ENCODE results near the gene KCNQ1.
"Not testable (repeated sequence)": the region's sequence is repeated elsewhere in the genome, so short reads cannot be mapped to it uniquely, and the experiment has no call there.

KCNQ1 gene

DNA sequence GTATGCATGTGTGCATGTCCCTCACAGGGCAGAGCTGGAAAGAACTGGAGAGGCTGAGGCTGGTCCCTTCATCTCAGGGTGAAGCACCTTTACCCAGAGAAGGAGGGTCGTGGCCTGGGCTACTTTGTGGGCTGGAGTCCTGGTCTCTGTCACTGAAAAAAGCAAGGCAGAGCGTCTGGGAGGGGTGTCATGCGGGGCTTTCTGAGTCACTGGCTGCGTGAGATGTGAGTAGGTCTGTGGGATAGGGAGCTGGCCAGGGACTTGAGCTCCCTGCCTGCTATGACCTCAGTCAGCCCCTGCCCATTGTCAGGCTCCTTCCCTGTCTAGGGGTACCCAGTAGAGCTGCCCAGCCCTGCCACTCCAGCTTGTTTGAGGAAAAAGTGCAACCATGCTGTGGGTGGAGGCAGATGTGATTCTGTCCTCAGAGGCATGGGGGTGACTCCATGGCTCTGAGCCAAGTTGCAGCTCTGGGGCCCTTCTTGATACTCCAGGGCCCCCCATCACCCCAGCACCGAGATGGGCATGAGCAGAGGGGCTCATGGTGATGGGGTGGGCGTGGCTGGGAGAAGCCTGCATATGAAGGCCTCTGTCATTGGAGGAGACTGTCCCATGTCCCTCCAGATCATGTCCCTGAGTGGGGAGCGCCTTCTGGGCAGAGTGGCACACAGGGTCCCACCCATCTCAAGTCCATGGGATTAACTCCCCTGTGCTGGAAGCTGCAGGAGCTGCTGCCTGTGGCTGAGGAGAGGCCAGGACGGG is 27.8 kb downstream of the KCNQ1 start:
- no peak for DNase-seq (ENCODE audit: low read depth in 2 of 2)

DNA sequence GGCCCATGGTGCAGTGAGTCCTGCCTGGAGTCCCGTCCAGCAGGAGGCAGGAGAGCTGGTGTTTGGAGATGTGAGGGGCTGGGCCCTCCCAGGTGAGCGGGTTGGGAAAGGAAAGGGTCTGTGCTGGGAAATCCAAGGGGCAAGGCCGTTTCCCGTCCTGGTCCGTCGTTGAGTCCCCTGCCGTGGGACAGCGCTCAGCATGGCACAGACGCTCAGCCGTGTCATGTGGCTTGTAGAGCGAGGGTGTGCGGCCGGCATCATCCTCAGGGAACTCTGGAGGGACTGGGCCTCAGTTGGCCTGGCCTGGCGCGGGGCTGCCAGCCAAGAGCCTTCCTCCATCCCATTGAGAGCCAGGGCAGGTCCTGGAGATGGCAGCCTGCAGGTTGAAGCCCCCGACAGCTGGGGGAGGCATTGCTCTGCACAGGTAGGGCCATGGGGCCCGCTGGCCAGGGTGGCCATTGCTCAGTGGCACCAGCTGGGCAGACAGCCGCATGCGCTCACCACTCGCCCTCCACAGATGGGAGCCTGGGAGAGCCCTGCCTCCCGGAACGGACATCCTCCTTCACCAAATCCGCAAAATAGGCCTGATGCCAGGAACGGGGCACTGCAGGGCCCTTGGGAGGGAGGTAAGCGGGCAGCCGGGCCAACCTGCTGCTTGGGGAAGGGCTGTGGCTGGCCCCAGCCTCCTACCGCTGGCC is 28.7 kb downstream of the KCNQ1 start:
- no peak for DNase-seq (ENCODE audit: low read depth in 2 of 2)

DNA sequence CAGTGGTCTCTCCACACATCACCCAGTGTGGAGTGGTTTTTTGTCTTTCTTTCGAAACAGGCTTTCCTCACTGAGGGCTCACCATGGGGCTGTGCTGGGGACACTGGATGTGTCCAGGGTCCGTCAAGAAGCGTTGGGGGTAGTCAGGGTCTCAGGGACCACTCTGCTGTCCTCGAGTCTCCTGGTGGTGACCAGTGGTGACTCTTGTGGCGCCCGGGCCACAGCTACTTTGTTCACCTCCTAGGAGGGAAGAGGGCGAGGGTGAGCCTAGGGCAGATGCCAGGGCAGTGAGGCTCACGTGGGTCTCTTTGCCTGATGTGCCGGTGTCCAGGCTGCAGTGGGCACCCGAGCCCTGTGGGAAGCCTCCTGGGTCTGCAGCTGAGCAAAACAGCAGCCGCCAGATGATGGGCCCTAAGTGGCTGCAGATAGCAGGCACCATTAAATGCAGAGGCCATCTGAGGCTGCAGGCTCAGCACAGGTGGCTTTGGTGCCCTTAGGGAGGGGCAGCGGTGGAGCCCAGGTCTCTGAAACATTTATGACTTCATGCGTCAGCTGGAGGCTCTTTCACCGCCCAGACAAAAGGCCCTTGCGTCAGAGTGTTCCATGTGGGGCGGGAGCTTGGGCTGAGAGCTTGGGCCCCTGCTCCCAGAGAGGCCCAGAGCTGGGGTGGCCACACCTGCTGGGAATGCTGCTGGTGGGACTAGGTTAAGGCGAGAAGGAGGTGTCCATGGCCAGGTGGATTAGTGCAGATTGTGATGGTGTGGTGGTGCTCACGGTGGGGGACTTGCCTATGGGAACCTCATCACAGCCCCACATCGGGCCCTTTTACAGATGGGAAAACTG is 29.5 kb downstream of the KCNQ1 start:
- no peak for DNase-seq (ENCODE audit: low read depth in 2 of 2)

DNA sequence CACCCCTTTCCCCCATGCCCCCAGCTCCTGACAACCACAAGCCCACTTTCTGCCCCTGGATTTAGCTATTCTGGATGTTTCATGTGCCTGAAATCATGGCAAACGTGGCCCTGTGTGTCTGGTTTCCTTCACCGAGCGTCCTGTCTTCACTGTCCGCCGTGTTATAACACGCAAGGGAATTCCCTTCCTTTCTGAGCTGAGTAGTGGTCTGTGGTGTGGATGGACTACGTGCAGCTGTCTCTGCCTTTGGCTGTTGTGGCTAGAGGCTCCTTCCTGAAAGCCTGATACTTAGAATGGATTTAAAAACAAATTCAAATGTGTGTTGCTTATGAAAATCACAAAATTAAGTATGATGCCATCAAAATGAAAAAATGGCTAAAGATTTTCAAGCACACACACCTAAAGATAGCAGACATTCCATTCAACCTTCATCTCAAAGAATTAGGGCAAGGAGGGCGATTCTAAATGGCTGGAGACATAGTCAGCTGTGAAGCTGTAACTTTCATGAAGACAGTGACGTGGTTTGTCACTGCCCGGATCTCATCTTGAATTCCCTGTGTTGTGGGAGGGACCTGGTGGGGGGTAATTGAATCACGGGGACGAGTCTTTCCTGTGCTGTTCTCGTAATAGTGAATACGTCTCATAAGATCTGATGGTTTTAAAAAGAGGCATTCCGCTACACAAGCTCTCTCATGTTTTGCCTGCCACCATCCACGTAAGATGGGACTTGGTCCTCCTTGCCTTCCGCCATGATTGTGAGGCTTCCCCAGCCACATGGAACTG is 30.5 kb downstream of the KCNQ1 start:
- no peak for DNase-seq (ENCODE audit: low read depth in 2 of 2)

DNA sequence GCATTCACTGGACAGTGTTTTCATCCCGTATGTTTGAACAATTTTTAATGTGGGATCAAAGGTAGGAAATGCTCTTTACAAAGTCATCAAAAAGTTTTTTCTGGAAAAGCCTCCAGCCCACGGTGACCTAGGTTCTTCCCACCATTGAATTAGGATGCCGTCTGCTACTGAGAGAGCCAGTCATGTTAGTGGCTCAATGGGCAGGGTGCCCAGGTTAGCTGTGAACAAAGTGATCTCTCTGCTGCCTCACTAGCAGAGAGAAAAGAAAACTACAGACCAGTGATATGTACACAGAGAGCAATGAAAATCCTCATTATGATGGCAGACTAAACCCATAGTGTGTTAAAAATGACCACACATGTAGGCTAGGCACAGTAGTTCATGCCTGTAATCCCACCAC is 32.4 kb downstream of the KCNQ1 start:
- DNase-seq (ENCODE audit: low read depth in 2 of 2), result no peak

DNA sequence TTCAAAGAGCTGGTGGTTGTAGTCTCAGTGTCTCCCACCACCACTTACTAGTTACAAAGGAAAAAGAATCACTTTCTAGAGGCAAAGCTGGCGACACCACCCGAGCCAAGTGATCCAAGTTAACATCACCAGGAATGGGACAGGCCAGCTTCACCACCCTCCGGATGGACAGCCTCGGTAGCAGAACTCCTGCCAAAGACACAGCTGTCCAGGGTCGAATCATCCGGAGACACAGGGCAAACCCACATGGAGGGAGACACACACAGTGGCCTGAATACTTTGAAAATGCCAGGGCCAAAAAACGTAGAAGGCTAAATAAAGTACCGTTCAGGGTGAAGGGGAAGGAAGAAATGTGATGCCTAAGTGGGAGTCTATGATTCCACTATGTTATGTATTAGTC is 33.1 kb downstream of the KCNQ1 start:
- no peak for DNase-seq (ENCODE audit: low read depth in 2 of 2)

DNA sequence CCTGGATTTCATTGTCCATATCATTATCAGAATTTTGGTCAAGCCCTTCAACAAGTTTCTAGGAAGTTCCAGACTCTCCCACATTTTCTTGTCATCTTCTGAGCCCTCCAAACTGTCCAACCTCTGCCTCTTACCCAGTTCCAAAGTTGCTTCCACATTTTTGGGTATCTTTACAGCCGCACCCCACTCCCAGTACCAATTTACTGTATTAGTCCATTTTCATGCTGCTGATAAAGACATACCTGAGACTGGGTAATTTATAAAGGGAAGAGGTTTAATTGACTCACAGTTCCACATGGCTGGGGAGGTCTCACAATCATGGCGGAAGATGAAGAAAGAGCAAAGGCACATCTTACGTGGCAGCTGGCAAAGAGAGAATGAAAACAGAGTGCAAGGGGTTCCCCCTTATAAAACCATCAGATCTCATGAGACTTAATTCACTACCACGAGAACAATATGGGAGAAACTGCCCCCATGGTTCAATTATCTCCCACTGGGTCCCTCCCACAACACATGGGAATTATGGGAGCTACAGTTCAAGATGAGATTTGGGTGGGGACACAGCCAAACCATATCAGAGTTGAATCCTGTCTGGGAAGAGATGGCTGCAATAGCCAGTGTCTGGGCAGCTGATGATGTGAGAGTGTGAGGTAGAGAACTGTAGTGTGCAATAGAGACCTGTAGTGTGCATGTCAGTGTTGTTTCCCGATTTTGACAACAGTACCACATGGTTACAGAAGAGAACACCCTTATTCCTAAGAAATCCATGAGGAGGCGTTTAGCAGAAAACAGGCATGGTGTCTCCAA is 35.5 kb downstream of the KCNQ1 start:
- not testable (repeated sequence) for DNase-seq (ENCODE audit: low read depth in 2 of 2)

DNA sequence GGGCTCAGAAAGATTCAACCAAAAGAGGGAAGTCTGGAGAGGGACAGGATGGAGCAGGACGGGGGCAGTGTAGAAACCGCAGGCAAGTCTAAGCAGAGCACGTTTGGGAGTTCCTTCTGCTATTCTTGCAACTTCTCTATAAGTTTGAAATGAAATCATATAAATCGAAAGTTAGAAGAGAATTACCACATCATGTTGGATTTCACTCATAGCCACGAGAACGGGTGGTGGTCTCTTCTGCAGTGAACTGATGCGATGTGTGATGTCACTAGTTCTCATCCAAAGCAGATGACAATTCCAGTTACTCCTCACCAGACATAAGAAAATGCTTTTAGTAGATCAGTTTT is 36.0 kb downstream of the KCNQ1 start:
- no peak for DNase-seq (ENCODE audit: low read depth in 2 of 2)

DNA sequence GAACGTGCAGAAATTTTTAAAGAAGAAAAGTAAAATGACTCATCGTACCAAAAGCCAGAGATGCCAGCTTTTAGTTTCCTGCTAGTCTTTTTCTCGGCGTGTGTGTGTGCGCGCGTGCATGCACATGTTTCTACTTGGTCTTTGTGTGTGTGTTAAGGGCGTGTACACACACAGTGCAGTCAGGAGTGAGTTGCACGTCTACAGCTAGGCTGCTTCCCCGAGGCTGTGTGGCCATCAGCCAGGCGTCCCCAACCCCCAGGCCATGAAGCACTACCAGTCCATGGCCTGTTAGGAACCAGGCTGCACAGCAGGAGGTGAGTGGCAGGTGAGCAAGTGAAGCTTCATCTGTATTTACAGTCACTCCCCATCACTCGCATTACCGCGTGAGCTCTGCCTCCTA is 36.4 kb downstream of the KCNQ1 start:
- no peak for DNase-seq (ENCODE audit: low read depth in 2 of 2)

DNA sequence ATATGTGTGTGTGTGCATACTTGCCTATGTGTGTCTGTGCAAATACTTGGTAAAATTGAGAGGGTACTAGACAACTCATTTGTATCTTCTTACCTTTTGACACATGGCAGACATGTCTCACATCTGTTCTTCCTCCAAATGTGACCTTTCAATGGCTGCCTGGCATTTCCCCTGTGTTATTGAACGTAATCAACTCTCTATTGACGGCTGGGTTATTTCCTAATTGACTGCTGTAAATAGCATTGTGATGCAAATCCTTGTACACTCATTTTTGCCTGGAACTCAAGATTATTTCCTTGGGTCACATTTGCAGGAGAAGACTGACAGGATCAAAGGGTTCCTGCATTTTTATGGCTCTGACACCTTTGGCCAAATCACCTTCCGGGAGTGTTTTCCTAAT is 37.4 kb downstream of the KCNQ1 start:
- DNase-seq (ENCODE audit: low read depth in 2 of 2), result no peak

DNA sequence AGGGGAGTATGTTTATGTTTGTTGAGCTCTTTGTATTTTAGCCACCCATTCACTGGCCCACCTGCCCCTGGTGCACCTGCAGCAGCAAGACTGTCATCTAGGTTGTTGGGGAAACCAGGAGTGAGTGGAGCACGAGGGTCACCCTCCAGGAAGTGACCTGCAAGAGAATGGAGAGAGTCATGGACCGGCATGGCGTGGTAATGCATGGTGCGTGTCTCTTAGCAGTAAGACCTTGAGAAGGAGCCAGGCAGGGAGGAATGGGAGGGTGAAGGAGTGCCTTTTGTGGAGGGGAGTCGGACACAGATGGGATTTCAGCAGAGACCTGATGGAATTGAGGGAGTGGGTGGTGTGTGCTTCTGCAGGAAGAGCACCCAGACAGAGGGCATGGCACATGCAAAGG is 37.9 kb downstream of the KCNQ1 start:
- DNase-seq (ENCODE audit: low read depth in 2 of 2), result no peak

DNA sequence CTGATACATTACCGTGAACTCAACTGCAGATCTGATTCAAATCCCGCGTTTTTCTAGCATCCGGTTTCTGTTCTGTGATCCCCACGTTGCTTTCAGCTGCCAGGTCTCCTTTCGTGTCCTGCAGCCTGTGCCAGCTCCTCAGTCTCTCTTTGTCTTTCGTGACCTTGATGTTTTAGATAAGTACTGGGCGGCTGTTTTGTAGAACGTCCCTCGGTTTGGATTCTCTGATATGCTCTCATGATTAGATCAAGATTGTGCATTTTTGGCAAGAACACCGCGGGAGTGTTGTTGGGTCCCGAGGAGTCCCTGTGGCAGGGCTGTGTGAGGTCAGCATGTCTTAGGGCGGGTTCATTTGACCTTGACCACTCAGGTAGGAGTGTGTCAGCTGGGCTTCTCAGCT is 38.6 kb downstream of the KCNQ1 start:
- DNase-seq (ENCODE audit: low read depth in 2 of 2), result no peak

DNA sequence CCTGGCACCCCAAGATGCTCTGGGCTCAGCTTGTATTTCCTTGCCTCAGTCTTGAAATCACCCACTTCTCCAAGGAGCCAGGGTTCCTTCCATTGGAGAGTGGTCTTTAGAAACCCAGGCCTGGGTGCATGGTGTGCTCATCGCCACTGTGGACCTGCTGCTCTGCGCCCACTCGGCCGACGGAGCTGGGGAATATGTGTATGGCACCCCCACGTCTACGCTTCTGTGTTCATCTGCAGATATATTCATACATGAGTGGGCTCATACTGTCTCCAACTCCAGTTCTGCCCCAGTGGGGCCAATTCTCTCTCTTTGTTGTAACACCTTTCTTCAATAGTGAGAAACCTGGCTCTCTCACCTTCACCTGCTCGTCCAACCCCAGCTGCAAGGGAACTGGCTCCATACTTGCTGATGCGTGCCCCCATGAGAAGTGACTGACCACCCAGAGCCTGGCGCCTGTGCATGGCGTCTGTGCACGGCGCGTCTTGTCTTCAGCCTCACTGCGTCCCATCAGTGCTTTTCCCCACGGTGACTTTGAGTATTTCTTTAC is 39.8 kb downstream of the KCNQ1 start:
- DNase-seq (ENCODE audit: low read depth in 2 of 2), result no peak

DNA sequence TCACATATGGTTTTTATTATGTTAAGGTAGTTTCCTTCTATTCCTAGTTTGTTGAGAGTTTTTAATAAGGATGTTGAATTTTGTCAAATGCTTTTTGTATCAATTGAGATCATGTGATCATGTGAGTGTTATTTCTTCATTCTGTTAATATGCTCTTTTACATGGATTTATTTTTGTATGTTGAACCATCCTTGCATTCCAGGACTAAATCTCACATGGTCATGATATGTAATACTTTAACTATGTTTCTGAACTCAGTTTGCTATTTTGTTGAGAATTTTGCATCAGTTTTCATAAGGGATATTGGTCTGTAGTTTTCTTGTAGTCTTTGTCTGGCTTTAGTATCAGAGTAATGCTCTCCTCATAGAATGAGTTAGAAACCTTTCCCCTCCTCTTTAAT is 43.2 kb downstream of the KCNQ1 start:
- no peak for DNase-seq (ENCODE audit: low read depth in 2 of 2)

DNA sequence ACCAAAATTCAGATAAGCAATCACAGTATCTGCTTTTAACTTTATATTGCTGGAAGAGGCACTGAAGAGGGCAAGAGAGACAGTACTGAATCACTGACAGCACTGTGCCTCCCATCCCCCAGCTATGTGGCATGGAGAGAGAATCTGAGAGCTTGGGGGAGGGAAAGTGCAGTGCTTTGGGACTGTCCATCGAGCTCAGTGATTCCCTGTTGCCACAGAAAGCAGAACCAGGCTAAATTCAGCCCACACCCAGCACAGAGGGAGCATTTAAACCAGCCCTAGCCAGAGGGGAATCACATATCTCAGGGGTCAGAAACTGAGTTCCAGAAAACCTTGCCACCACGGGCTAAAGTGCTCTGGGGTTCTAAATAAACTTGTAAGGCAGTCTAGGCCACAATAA is 44.3 kb downstream of the KCNQ1 start:
- no peak for DNase-seq (ENCODE audit: low read depth in 2 of 2)

DNA sequence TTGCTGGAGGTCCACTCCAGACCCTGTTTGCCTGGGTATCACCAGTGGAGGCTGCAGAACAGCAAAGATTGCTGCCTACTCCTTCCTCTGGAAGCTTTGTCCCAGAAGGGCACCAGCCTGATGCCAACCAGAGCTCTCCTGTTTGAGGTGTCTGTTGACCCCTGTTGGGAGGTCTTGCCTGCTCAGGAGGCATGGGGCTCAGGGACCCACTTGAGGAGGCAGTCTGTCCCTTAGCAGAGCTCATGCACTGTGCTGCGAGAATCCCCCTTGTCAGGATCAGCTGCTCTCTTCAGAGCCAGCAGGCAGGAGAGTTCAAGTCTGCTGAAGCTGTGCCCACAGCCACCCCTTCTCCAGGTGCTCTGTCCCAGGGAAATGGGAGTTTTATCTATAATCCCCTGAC is 53.1 kb downstream of the KCNQ1 start:
- not testable (repeated sequence) for DNase-seq (ENCODE audit: low read depth in 2 of 2)

DNA sequence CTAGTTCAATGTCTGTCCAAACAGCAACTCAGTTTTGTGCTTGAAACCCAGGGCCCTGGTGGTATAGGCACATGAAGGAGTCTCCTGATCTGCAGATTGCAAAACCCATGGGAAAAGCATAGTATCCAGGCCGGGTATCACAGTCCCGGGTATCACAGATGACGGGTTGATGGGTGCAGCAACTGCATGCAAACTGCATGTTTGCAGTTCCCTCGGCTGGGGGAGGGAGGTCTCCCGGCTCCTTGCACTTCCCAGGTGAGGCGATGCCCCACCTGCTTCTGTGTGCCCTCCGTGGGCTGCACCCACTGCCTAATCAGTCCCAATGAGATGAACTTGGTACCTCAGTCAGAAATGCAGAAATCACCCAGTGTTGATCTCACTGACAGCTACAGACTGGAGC is 53.9 kb downstream of the KCNQ1 start:
- no peak for DNase-seq (ENCODE audit: low read depth in 2 of 2)

DNA sequence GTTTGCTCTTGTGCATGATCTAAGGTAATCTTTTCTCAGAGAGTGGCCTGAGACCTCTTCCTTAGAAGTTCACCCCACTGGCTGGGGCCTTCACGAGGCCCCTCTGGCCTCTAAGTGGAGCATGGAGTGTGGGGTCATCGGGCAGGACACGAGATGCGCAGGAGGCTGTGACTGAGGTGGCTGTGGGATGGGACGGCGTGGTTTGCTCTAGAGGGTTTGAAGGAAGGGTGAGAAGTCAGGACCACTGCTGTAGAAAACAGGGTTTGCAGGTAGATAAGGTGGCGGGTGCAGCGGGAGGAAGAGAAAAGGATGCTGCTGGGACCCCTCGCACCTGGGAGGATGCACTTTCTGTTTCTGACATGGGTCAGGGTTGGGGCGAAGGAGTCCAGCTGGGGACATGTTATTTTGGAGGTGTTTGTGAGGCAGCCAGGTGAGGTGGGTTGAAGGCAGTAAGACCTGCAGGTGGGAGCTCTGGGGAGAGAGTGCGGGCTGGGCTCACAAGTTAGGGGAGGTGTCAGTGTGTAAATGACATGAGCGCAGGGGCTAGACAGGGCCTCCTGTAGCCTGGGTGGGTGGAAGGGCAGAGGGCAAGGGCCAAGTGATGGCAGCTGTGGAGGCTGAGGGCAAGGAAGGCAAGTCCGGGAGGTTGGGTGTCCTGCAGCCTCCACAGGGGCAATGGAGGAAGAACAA is 62.5 kb downstream of the KCNQ1 start:
- no peak for DNase-seq (ENCODE audit: low read depth in 2 of 2)

DNA sequence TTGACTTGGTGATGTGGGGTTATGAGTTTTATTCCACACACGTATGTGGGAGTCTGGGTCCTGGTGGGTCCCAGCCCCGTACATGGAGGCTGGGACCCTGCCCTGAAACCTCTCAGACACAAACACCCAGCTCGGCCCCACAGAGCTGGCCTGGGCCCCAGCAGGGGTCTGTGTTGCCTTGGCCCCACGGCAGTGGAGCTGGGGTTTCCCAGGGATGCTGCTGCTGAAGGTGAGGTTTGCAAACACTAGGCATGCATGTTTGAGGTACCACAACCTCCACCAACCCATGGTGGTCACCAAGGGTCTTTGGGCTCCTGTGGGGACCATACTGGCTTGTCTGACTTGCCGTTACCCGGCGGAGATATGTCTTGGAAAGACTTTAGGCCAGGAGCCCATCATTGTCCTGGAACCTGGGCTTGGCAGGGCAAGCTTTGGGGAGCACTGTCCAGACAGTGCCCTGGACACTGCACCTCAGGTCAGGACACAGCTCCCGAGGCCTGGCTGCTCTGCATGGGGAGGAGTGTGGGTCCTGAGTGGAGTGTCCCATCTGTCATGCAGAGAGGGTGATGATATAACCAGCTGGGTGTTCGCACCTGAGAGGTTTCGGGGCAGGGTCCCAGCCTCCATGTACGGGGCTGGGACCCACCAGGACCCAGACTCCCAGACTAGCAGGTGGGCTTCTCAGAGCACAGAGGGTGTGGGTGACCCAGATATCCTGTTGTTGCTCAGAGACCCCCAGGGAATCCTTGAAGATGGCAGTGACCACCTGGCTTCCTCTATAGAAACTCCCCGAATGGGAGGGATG is 63.3 kb downstream of the KCNQ1 start:
- no peak for DNase-seq (ENCODE audit: low read depth in 2 of 2)

Data from stimulated activated CD8-positive, alpha-beta memory T cell treated with anti-CD3 and anti-CD28 coated beads, Interleukin-15, amount 100 ng/mL, for 48 hours (primary cell).